ENCODE measurements around the gene NPAS3. TPM values are rescaled to one million over a fixed set of nuclear protein-coding genes. Genes with fewer than 3 reads are reported as not detected.

The NPAS3 gene
- total and polyA plus RNA-seq, 10 donors: 0.13 to 9.5 (median 2.9) TPM

DNA sequence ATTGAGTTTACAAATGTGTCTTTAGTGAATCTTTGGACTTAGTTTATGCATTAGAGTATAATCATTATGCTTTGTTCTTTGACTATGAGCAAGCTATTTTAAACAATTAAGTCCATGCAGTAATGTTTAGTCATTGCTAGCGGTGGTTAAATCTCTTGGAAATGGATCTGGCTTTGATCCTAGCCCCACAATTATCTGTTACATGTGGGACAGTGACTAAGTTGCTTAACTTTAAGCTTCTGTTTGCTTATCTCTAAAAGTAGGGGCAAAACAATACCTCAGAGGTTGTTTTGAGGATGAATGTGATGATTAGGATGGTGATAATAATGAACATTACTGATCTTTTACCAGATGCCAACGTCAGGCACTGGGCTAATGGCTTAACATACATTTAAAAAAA lies 124.2 kb downstream of the NPAS3 start:
- Histone ChIP-seq H3K27me3 (replicated peaks in 1 of 7) (no peaks in the 10 kb centered on the region), H3K4me3 (no peak overlapping the region), H3K4me1 (no peaks in the 10 kb centered on the region), H3K36me3 (no peaks in the 10 kb centered on the region), H3K9me3 (no peaks in the 10 kb centered on the region), H3K27ac (no peak overlapping the region)
- intact Hi-C loops (cut with DNase I; ENCODE audit: low total_unique reads): no loop called here
- TF ChIP-seq CTCF (IDR thresholded peaks at IDR 0.05 in 8 of 11, conservative IDR thresholded peaks at IDR 0.05 in 3 of 11) (no peak), POLR2A (IDR thresholded peaks at IDR 0.05) (no peak), POLR2AphosphoS5 (IDR thresholded peaks at IDR 0.05) (no peak)
- 72 to 90% (median 75%) methylated on average over 2 of the region's 2 CpGs for WGBS, 5 donors
- DNase-seq: no peak

DNA sequence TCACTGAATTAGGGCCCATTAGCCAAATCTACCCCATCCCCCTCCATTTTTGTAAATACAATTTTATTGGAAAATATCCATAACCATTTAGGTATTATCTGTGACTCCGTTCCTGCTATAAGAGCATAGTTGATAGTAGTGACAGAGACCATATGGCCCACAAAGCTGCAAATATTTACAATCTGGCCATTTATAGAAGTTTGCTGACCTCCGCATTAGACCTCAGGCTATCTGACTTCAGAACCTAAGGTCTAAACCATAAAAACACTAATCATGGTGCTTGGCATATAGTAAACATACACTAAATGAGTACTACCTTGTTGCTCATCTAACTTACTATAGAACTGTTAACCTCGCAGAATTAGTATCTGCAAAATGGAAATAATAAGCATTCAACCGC lies 124.8 kb downstream of the NPAS3 start:
- no peaks in the 10 kb centered on the region for H3K27me3 ChIP-seq (replicated peaks in 1 of 7)
- no peaks in the 10 kb centered on the region for H3K36me3 ChIP-seq
- no peaks in the 10 kb centered on the region for H3K4me1 ChIP-seq
- no peak for DNase-seq
- no peak for TF ChIP-seq CTCF (IDR thresholded peaks at IDR 0.05 in 8 of 11, conservative IDR thresholded peaks at IDR 0.05 in 3 of 11)
- TF ChIP-seq POLR2AphosphoS5 (IDR thresholded peaks at IDR 0.05): no peak
- no peak for TF ChIP-seq POLR2A (IDR thresholded peaks at IDR 0.05)
- H3K4me3 ChIP-seq: no peak overlapping the region
- no peaks in the 10 kb centered on the region for H3K9me3 ChIP-seq
- WGBS, 5 donors: 92 to 97% (median 94%) methylated on average over 4 of the region's 4 CpGs
- intact Hi-C loops (cut with DNase I; ENCODE audit: low total_unique reads): no loop called here
- H3K27ac ChIP-seq: no peak overlapping the region

GRCh38 chr14:33065634-33066033 lies 127.0 kb downstream of the NPAS3 start:
- Histone ChIP-seq H3K27ac (no peak overlapping the region), H3K4me3 (no peak overlapping the region), H3K36me3 (no peaks in the 10 kb centered on the region), H3K27me3 (replicated peaks in 1 of 7) (no peaks in the 10 kb centered on the region), H3K9me3 (no peaks in the 10 kb centered on the region), H3K4me1 (no peaks in the 10 kb centered on the region)
- no peak for TF ChIP-seq CTCF (IDR thresholded peaks at IDR 0.05 in 8 of 11, conservative IDR thresholded peaks at IDR 0.05 in 3 of 11)
- no peak for TF ChIP-seq POLR2A (IDR thresholded peaks at IDR 0.05)
- DNase-seq: no peak
- intact Hi-C loops (cut with DNase I; ENCODE audit: low total_unique reads): no loop called here

- WGBS, 5 donors: 70 to 98% (median 93%) methylated on average over 3 of the region's 3 CpGs
- no peak for DNase-seq
- no peak overlapping the region for H3K4me3 ChIP-seq
- no peak overlapping the region for H3K27ac ChIP-seq
- no peaks in the 10 kb centered on the region for H3K9me3 ChIP-seq
- TF ChIP-seq CTCF (IDR thresholded peaks at IDR 0.05 in 8 of 11, conservative IDR thresholded peaks at IDR 0.05 in 3 of 11) (no peak), POLR2A (IDR thresholded peaks at IDR 0.05) (no peak), POLR2AphosphoS5 (IDR thresholded peaks at IDR 0.05) (no peak)
- H3K36me3 ChIP-seq: no peaks in the 10 kb centered on the region
- no peaks in the 10 kb centered on the region for H3K4me1 ChIP-seq
- H3K27me3 ChIP-seq (replicated peaks in 1 of 7): no peaks in the 10 kb centered on the region
- intact Hi-C loops (cut with DNase I; ENCODE audit: low total_unique reads): no loop called here
These were observed 129.4 kb downstream of the NPAS3 start for GRCh38 chr14:33068040-33068439.
